Left ventricle myocardium inferior (tissue), 1 donor: ENCODE results near the gene XYLT1. TPM values are rescaled to one million over a fixed set of nuclear protein-coding genes. Genes with fewer than 3 reads are reported as not detected.

Experiments
- DNase-seq: peaks from one replicate; pipeline ENCODE4 v3.0.0-alpha.2; 2020
- H3K27ac ChIP-seq: fragments of 200-600 bp; replicated peaks from 2 replicates; pipeline ENCODE4 v1.8.0; 2021
- H3K27me3 ChIP-seq: fragments of 200-600 bp; 2 replicates; pipeline ENCODE4 v1.8.0; 2021; ENCODE audit warnings: low read depth
- H3K36me3 ChIP-seq: fragments of 200-600 bp; 2 replicates; pipeline ENCODE4 v1.8.0; 2021
- H3K4me1 ChIP-seq: fragments of 200-600 bp; 2 replicates; pipeline ENCODE4 v1.8.0; 2021
- H3K4me3 ChIP-seq: fragments of 200-600 bp; 2 replicates; pipeline ENCODE4 v1.8.0; 2021; ENCODE audit warnings: mild to moderate bottlenecking, moderate library complexity
- H3K9me3 ChIP-seq: fragments of 200-600 bp; replicated peaks from 2 replicates; pipeline ENCODE4 v1.8.0; 2021
- CTCF ChIP-seq: fragments of 200-600 bp; IDR thresholded peaks from 2 replicates; pipeline ENCODE4 v1.8.0; 2021; ENCODE audit warnings: antibody characterized with exemption, mild to moderate bottlenecking, borderline replicate concordance
- intact Hi-C: fragments of 100-400 bp; cut with micrococcal nuclease; formaldehyde crosslinking; loops from one replicate; pipeline ENCODE4 v1.11.0; 2022
- total RNA-seq: library from RNA; stranded (reverse); fragmentation: NEBNext Ultra II Directional; extraction: Animal tissue kit (Norgen Biotek cat#: 25700); gene quantifications from one replicate; pipeline ENCODE4 v1.2.1, GENCODE V29; 2021
- donor health status: DM: no; HTN: yes; CAD: no; lungs with severe emphysema.

Gene XYLT1
- total RNA-seq, 1 donor from 2014 or later, result 1.4 TPM

- no peak for TF ChIP-seq CTCF
- Histone ChIP-seq H3K27ac (no peak overlapping the region), H3K4me3 (no peak overlapping the region), H3K36me3 (no peaks in the 10 kb centered on the region), H3K27me3 (no peaks in the 10 kb centered on the region), H3K9me3 (no peaks in the 10 kb centered on the region), H3K4me1 (peaks cover 9% of the 10 kb centered on the region)
- no peak for DNase-seq
- intact Hi-C loops, result no loop called here
Observed at GRCh38 chr16:17287166-17287800, 183.5 kb downstream of the XYLT1 start.

GRCh38 chr16:17286443-17286842, 184.3 kb downstream of the XYLT1 start:
- H3K4me1 ChIP-seq, result peaks cover 9% of the 10 kb centered on the region
- TF ChIP-seq CTCF, result no peak
- no peak for DNase-seq
- peaks cover 3% of the 10 kb centered on the region for H3K27me3 ChIP-seq
- H3K9me3 ChIP-seq, result no peaks in the 10 kb centered on the region
- H3K36me3 ChIP-seq, result no peaks in the 10 kb centered on the region
- H3K4me3 ChIP-seq, result no peak overlapping the region
- no peak overlapping the region for H3K27ac ChIP-seq
- intact Hi-C loops, result no loop called here

- Histone ChIP-seq H3K27me3 (peaks cover 14% of the 10 kb centered on the region), H3K27ac (no peak overlapping the region), H3K4me3 (no peak overlapping the region), H3K9me3 (no peaks in the 10 kb centered on the region), H3K4me1 (peaks cover 4% of the 10 kb centered on the region), H3K36me3 (no peaks in the 10 kb centered on the region)
- no peak for DNase-seq
- TF ChIP-seq CTCF, result no peak
- intact Hi-C loops, result no loop called here
Observed at GRCh38 chr16:17283016-17283415, 187.7 kb downstream of the XYLT1 start.

- H3K4me1 ChIP-seq, result peaks cover under 1% of the 10 kb centered on the region
- DNase-seq, result no peak
- TF ChIP-seq CTCF, result no peak
- no peak overlapping the region for H3K4me3 ChIP-seq
- no peaks in the 10 kb centered on the region for H3K9me3 ChIP-seq
- intact Hi-C loops, result no loop called here
- peaks cover 14% of the 10 kb centered on the region for H3K27me3 ChIP-seq
- no peak overlapping the region for H3K27ac ChIP-seq
- H3K36me3 ChIP-seq, result no peaks in the 10 kb centered on the region
Observed at GRCh38 chr16:17282247-17282646, 188.5 kb downstream of the XYLT1 start.

GRCh38 chr16:17281052-17281451, 189.7 kb downstream of the XYLT1 start:
- TF ChIP-seq CTCF, result no peak
- intact Hi-C loops, result no loop called here
- Histone ChIP-seq H3K9me3 (no peaks in the 10 kb centered on the region), H3K27me3 (peaks cover 14% of the 10 kb centered on the region), H3K27ac (no peak overlapping the region), H3K4me3 (no peak overlapping the region), H3K4me1 (no peaks in the 10 kb centered on the region), H3K36me3 (no peaks in the 10 kb centered on the region)
- no peak for DNase-seq
